GM12878 (cell line): ENCODE results near the gene AGPAT2.

Experiments
- ATF3 ChIP-seq: IDR thresholded peaks from 2 replicates; pipeline ENCODE4 v1.6.1; 2011; ENCODE audit warnings: low read depth, mild to moderate bottlenecking, low read length, moderate library complexity, borderline replicate concordance; ENCODE audit errors: extremely low read depth
- CREB1 ChIP-seq: IDR thresholded peaks from 2 replicates; pipeline ENCODE4 v1.6.1; 2012; ENCODE audit warnings: low read depth, mild to moderate bottlenecking, inconsistent platforms
- CREM ChIP-seq: IDR thresholded peaks from 2 replicates; pipeline ENCODE4 v1.6.1; 2014; ENCODE audit warnings: antibody characterized with exemption, low read depth
- EZH2 ChIP-seq: IDR thresholded peaks from 2 replicates; pipeline ENCODE4 v1.6.1; 2012; ENCODE audit warnings: low read depth, mild to moderate bottlenecking, control low read depth, inconsistent platforms, low read length, borderline replicate concordance; ENCODE audit not compliant: control insufficient read depth
- SMC3 ChIP-seq: IDR thresholded peaks from 2 replicates; pipeline ENCODE4 v1.6.1; 2011; ENCODE audit warnings: low read length, improper control_type of control experiment, borderline replicate concordance
- TAF1 ChIP-seq: IDR thresholded peaks from 2 replicates; pipeline ENCODE4 v1.6.1; 2011; ENCODE audit warnings: mild to moderate bottlenecking, low read depth, low read length, borderline replicate concordance
- TF ChIP-seq, protein P1 (sequence below), 3 experiments: IDR thresholded peaks in 2 of 3; conservative IDR thresholded peaks in 1 of 3; 2 replicates each; pipeline ENCODE4 v1.5.1; 2011; ENCODE audit warnings: low read depth in 3 of 3, low read length in 3 of 3, mild to moderate bottlenecking in 3 of 3, control low read depth in 2 of 3, moderate library complexity in 2 of 3, inconsistent platforms in 1 of 3, mixed read lengths in 1 of 3; ENCODE audit not compliant: control insufficient read depth in 2 of 3, insufficient read depth in 1 of 3; ENCODE audit errors: extremely low read depth in 1 of 3
- TF ChIP-seq, protein P2 (sequence below): fragments of 450-650 bp; IDR thresholded peaks from 2 replicates; pipeline ENCODE4 v1.6.1; 2017; ENCODE audit warnings: mild to moderate bottlenecking, low read depth, inconsistent platforms; ENCODE audit not compliant: poor library complexity, severe bottlenecking
- TF ChIP-seq, protein P3 (sequence below): IDR thresholded peaks from 2 replicates; pipeline ENCODE4 v1.6.1; 2011; ENCODE audit warnings: mild to moderate bottlenecking, low read depth, low read length, moderate library complexity; ENCODE audit not compliant: insufficient replicate concordance

- no peak for TF ChIP-seq CREB1
- TF ChIP-seq, protein P1, sequence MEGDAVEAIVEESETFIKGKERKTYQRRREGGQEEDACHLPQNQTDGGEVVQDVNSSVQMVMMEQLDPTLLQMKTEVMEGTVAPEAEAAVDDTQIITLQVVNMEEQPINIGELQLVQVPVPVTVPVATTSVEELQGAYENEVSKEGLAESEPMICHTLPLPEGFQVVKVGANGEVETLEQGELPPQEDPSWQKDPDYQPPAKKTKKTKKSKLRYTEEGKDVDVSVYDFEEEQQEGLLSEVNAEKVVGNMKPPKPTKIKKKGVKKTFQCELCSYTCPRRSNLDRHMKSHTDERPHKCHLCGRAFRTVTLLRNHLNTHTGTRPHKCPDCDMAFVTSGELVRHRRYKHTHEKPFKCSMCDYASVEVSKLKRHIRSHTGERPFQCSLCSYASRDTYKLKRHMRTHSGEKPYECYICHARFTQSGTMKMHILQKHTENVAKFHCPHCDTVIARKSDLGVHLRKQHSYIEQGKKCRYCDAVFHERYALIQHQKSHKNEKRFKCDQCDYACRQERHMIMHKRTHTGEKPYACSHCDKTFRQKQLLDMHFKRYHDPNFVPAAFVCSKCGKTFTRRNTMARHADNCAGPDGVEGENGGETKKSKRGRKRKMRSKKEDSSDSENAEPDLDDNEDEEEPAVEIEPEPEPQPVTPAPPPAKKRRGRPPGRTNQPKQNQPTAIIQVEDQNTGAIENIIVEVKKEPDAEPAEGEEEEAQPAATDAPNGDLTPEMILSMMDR (IDR thresholded peaks at IDR 0.05 in 2 of 3, conservative IDR thresholded peaks at IDR 0.05 in 1 of 3; ENCODE audit: control insufficient read depth in 2 of 3, extremely low read depth in 1 of 3, insufficient read depth in 1 of 3, low read depth in 3 of 3, low read length in 3 of 3), result no peak
- TF ChIP-seq TAF1, result no peak
- TF ChIP-seq, protein P2, sequence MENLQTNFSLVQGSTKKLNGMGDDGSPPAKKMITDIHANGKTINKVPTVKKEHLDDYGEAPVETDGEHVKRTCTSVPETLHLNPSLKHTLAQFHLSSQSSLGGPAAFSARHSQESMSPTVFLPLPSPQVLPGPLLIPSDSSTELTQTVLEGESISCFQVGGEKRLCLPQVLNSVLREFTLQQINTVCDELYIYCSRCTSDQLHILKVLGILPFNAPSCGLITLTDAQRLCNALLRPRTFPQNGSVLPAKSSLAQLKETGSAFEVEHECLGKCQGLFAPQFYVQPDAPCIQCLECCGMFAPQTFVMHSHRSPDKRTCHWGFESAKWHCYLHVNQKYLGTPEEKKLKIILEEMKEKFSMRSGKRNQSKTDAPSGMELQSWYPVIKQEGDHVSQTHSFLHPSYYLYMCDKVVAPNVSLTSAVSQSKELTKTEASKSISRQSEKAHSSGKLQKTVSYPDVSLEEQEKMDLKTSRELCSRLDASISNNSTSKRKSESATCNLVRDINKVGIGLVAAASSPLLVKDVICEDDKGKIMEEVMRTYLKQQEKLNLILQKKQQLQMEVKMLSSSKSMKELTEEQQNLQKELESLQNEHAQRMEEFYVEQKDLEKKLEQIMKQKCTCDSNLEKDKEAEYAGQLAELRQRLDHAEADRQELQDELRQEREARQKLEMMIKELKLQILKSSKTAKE, result no peak
- no peak for TF ChIP-seq SMC3
- TF ChIP-seq, protein P3, sequence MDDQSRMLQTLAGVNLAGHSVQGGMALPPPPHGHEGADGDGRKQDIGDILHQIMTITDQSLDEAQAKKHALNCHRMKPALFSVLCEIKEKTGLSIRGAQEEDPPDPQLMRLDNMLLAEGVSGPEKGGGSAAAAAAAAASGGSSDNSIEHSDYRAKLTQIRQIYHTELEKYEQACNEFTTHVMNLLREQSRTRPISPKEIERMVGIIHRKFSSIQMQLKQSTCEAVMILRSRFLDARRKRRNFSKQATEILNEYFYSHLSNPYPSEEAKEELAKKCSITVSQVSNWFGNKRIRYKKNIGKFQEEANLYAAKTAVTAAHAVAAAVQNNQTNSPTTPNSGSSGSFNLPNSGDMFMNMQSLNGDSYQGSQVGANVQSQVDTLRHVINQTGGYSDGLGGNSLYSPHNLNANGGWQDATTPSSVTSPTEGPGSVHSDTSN, result no peak
- no peak for TF ChIP-seq ATF3
- TF ChIP-seq CREM, result no peak
- no peak for TF ChIP-seq EZH2
Measured at GRCh38 chr9:136692185-136693134, 5.2 kb upstream of the AGPAT2 start.
